HEK293T (cell line): ENCODE results near the gene MLN.

Experiments
- ARNT ChIP-seq: fragments of 450-650 bp; IDR thresholded peaks from 2 replicates; pipeline ENCODE4 v1.6.1; 2017; ENCODE audit warnings: mild to moderate bottlenecking
- CTBP1 ChIP-seq: fragments of 450-650 bp; IDR thresholded peaks from 2 replicates; pipeline ENCODE4 v1.6.1; 2016; ENCODE audit warnings: borderline replicate concordance
- ELF4 ChIP-seq: fragments of 450-650 bp; IDR thresholded peaks from 2 replicates; pipeline ENCODE4 v1.6.1; 2017; ENCODE audit warnings: antibody characterized with exemption
- FOXA1 ChIP-seq: fragments of 450-650 bp; IDR thresholded peaks from 2 replicates; pipeline ENCODE4 v1.6.1; 2016; ENCODE audit warnings: mild to moderate bottlenecking
- FOXK2 ChIP-seq: fragments of 450-650 bp; IDR thresholded peaks from 2 replicates; pipeline ENCODE4 v1.6.1; 2016; ENCODE audit warnings: mild to moderate bottlenecking
- FOXM1 ChIP-seq: fragments of 450-650 bp; IDR thresholded peaks from 2 replicates; pipeline ENCODE4 v1.6.1; 2017; ENCODE audit warnings: mild to moderate bottlenecking, borderline replicate concordance
- HDGF ChIP-seq: fragments of 450-650 bp; IDR thresholded peaks from 2 replicates; pipeline ENCODE4 v1.6.1; 2017; ENCODE audit warnings: antibody characterized with exemption, borderline replicate concordance
- L3MBTL2 ChIP-seq: fragments of 450-650 bp; conservative IDR thresholded peaks from 2 replicates; pipeline ENCODE4 v1.6.1; 2016; ENCODE audit warnings: mild to moderate bottlenecking
- LEF1 ChIP-seq: fragments of 450-650 bp; IDR thresholded peaks from 2 replicates; pipeline ENCODE4 v1.6.1; 2017; ENCODE audit warnings: mild to moderate bottlenecking, borderline replicate concordance
- NFRKB ChIP-seq: fragments of 450-650 bp; IDR thresholded peaks from 2 replicates; pipeline ENCODE4 v1.6.1; 2016; ENCODE audit warnings: mild to moderate bottlenecking, moderate library complexity
- SP1 ChIP-seq: fragments of 450-650 bp; IDR thresholded peaks from 2 replicates; pipeline ENCODE4 v1.6.1; 2017
- SUZ12 ChIP-seq: fragments of 450-650 bp; IDR thresholded peaks from 2 replicates; pipeline ENCODE4 v1.6.1; 2016; ENCODE audit warnings: mild to moderate bottlenecking
- TARDBP ChIP-seq: fragments of 450-650 bp; IDR thresholded peaks from 2 replicates; pipeline ENCODE4 v1.6.1; 2016
- TF ChIP-seq, protein P1 (sequence below): fragments of 450-650 bp; IDR thresholded peaks from 2 replicates; pipeline ENCODE4 v1.6.1; 2016

DNA sequence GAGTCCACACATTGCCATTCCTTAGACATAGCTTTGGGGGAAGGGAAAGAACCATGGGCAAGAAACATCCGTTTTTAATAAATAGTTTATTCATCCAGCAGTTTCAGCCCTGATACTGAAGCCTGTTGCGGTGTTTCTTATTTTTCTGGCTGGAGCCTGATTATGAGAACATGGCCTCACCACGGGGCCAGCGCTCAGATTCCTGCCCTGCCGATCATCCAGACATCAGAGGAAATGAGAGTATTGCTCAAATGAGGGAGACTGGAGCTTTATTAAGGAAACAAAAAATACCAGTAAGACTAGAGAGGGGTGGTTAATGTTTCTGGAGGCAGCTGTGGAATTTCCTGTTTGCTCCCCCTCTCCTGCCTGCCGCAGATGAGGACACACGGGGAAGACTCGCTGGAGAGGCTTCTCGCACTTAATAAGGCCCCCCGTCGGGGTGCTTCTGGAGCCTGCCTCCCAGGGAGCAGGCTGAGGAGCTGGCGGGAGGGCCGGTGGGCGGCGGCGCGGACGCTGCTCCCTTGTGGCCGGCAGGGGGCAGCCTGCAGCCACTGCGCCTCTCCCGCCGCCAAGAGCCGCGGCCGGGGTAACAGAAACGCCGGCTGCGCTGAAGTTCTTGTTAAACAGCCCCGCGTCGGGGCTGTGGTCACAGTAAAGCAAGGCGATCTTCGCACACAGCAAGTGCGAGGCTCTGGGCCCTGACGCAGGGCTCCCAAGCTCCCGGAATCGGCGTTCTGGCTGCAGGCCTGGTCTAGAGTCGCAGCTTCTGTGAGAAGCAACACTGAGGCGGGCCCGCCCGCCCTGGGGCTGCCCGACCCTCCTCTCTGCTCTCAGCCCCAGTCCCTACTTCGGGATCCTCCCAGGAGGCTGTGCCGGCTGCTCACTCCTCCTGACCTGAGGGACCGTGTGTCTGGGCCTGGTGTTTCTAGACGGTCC lies 32.4 kb downstream of the MLN start:
- TF ChIP-seq SP1 (no peak), ELF4 (no peak), FOXM1 (no peak), CTBP1 (no peak), FOXA1 (no peak), L3MBTL2 (no peak), SUZ12 (no peak), TARDBP (no peak), LEF1 (no peak), FOXK2 (no peak), ARNT (no peak), HDGF (no peak), NFRKB (no peak)
- TF ChIP-seq, protein P1, sequence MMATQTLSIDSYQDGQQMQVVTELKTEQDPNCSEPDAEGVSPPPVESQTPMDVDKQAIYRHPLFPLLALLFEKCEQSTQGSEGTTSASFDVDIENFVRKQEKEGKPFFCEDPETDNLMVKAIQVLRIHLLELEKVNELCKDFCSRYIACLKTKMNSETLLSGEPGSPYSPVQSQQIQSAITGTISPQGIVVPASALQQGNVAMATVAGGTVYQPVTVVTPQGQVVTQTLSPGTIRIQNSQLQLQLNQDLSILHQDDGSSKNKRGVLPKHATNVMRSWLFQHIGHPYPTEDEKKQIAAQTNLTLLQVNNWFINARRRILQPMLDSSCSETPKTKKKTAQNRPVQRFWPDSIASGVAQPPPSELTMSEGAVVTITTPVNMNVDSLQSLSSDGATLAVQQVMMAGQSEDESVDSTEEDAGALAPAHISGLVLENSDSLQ: no peak
